HG03520 (cell line): Measurements from ENCODE around the gene SPG7.

ENCODE experiments used
- ATAC-seq: cut with Tn5 transposase; IDR thresholded peaks from one replicate; pipeline ENCODE4 v1.9.1; 2021; ENCODE audit warnings: mild to moderate bottlenecking, moderate library complexity; ENCODE audit not compliant: unreplicated experiment

The SPG7 gene

GRCh38 chr16:89510526-89510925 is 2.3 kb downstream of the SPG7 start:
- no peak for ATAC-seq

- ATAC-seq: no peak
Observed at GRCh38 chr16:89511374-89511773, 3.2 kb downstream of the SPG7 start.

- no peak for ATAC-seq
Observed at GRCh38 chr16:89512453-89512852, 4.2 kb downstream of the SPG7 start.

- no peak for ATAC-seq
Observed at GRCh38 chr16:89517128-89517527, 8.9 kb downstream of the SPG7 start.

GRCh38 chr16:89519881-89520280 is 11.7 kb downstream of the SPG7 start:
- no peak for ATAC-seq

GRCh38 chr16:89522287-89522686 is 14.1 kb downstream of the SPG7 start:
- no peak for ATAC-seq

- no peak for ATAC-seq
Observed at GRCh38 chr16:89523680-89524344, 15.6 kb downstream of the SPG7 start.

- no peak for ATAC-seq
Observed at GRCh38 chr16:89525146-89525913, 17.1 kb downstream of the SPG7 start.

- ATAC-seq: no peak
Observed at GRCh38 chr16:89529097-89529496, 20.9 kb downstream of the SPG7 start.

GRCh38 chr16:89530401-89531381 is 22.5 kb downstream of the SPG7 start:
- ATAC-seq: no peak

- ATAC-seq: no peak
Observed at GRCh38 chr16:89531821-89532526, 23.8 kb downstream of the SPG7 start.

GRCh38 chr16:89534252-89534756 is 26.1 kb downstream of the SPG7 start:
- no peak for ATAC-seq

- ATAC-seq: no peak
Observed at GRCh38 chr16:89536371-89536770, 28.2 kb downstream of the SPG7 start.

GRCh38 chr16:89536886-89537548 is 28.8 kb downstream of the SPG7 start:
- ATAC-seq: no peak

GRCh38 chr16:89537549-89537925 is 29.3 kb downstream of the SPG7 start:
- no peak for ATAC-seq

- no peak for ATAC-seq
Observed at GRCh38 chr16:89538286-89538685, 30.1 kb downstream of the SPG7 start.

GRCh38 chr16:89540557-89540956 is 32.4 kb downstream of the SPG7 start:
- ATAC-seq: no peak

- no peak for ATAC-seq
Observed at GRCh38 chr16:89541792-89542191, 33.6 kb downstream of the SPG7 start.

GRCh38 chr16:89544113-89544512 is 35.9 kb downstream of the SPG7 start:
- ATAC-seq: no peak

GRCh38 chr16:89544713-89545043 is 36.5 kb downstream of the SPG7 start:
- ATAC-seq: no peak
